ENCODE data around the gene GRID2. TPM values are rescaled to one million over a fixed set of nuclear protein-coding genes. Genes with fewer than 3 reads are reported as not detected.

The GRID2 gene
- total and polyA plus RNA-seq, 9 of the 15 experiments (the other 6 are each of a cell fraction or from before 2014, with no cell fraction given), result 0.04 TPM; not detected in 7

DNA sequence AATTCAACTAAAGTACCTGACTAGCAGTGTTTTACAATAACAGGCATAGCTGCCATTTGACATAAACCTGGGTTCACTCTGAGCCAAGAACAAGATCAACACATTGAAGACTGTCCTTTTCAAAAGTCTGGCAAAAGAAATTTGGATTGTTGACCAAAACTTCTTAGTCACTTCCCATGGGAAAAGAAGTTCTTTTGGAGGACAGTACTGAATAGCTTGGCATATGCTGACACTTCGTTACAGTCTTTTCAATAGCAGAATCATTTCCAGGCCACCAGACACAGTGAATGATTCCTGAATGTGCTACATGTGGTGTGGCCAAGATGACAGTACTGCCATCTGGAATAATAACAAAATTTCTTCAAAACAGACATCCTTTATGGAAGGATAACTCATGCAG lies 560.3 kb downstream of the GRID2 start:
- no peak overlapping the region for H3K9ac ChIP-seq (ENCODE audit: insufficient read depth in 1 of 2, low read depth in 2 of 2, low read length in 2 of 2)
- no peaks in the 10 kb centered on the region for H3K79me2 ChIP-seq (ENCODE audit: control insufficient read depth, insufficient read depth, low read length)
- no peak for ATAC-seq
- no peak overlapping the region for H3K4me2 ChIP-seq (ENCODE audit: insufficient read depth, low read length)
- TF ChIP-seq ZNF212 (CRISPR knock-in tag; IDR thresholded peaks at IDR 0.05) (no peak), RBM25 (IDR thresholded peaks at IDR 0.05; ENCODE audit: low read depth, low read length, severe bottlenecking) (no peak), SIN3A (IDR thresholded peaks at IDR 0.05; ENCODE audit: borderline replicate concordance in 2 of 2, control insufficient read depth in 1 of 2, low read depth in 2 of 2, low read length in 2 of 2) (no peak), ZNF408 (CRISPR knock-in tag; IDR thresholded peaks at IDR 0.05; ENCODE audit: low read depth) (no peak), ARHGAP35 (IDR thresholded peaks at IDR 0.05; ENCODE audit: partially characterized antibody) (no peak), GATAD2A (IDR thresholded peaks at IDR 0.05) (no peak), POLR2AphosphoS5 (IDR thresholded peaks at IDR 0.05; ENCODE audit: control insufficient read depth, insufficient read depth, low read depth, low read length) (no peak), ZNF717 (CRISPR knock-in tag; IDR thresholded peaks at IDR 0.05) (no peak), TEAD4 (IDR thresholded peaks at IDR 0.05; ENCODE audit: low read length) (no peak), TEAD4 (CRISPR knock-in tag; IDR thresholded peaks at IDR 0.05; ENCODE audit: borderline replicate concordance) (no peak), GABPB1 (CRISPR knock-in tag; IDR thresholded peaks at IDR 0.05) (no peak), ZFX (CRISPR knock-in tag; IDR thresholded peaks at IDR 0.05) (no peak), GTF2A2 (tag; IDR thresholded peaks at IDR 0.05) (no peak), ARID1B (IDR thresholded peaks at IDR 0.05) (no peak)
- TF ChIP-seq, protein P1, sequence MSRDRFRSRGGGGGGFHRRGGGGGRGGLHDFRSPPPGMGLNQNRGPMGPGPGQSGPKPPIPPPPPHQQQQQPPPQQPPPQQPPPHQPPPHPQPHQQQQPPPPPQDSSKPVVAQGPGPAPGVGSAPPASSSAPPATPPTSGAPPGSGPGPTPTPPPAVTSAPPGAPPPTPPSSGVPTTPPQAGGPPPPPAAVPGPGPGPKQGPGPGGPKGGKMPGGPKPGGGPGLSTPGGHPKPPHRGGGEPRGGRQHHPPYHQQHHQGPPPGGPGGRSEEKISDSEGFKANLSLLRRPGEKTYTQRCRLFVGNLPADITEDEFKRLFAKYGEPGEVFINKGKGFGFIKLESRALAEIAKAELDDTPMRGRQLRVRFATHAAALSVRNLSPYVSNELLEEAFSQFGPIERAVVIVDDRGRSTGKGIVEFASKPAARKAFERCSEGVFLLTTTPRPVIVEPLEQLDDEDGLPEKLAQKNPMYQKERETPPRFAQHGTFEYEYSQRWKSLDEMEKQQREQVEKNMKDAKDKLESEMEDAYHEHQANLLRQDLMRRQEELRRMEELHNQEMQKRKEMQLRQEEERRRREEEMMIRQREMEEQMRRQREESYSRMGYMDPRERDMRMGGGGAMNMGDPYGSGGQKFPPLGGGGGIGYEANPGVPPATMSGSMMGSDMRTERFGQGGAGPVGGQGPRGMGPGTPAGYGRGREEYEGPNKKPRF (IDR thresholded peaks at IDR 0.05; ENCODE audit: low read depth, low read length), result no peak
- TF ChIP-seq, protein P2, sequence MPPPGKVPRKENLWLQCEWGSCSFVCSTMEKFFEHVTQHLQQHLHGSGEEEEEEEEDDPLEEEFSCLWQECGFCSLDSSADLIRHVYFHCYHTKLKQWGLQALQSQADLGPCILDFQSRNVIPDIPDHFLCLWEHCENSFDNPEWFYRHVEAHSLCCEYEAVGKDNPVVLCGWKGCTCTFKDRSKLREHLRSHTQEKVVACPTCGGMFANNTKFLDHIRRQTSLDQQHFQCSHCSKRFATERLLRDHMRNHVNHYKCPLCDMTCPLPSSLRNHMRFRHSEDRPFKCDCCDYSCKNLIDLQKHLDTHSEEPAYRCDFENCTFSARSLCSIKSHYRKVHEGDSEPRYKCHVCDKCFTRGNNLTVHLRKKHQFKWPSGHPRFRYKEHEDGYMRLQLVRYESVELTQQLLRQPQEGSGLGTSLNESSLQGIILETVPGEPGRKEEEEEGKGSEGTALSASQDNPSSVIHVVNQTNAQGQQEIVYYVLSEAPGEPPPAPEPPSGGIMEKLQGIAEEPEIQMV (tag; conservative IDR thresholded peaks at IDR 0.05; ENCODE audit: low read depth), result no peak
- TF ChIP-seq, protein P3, sequence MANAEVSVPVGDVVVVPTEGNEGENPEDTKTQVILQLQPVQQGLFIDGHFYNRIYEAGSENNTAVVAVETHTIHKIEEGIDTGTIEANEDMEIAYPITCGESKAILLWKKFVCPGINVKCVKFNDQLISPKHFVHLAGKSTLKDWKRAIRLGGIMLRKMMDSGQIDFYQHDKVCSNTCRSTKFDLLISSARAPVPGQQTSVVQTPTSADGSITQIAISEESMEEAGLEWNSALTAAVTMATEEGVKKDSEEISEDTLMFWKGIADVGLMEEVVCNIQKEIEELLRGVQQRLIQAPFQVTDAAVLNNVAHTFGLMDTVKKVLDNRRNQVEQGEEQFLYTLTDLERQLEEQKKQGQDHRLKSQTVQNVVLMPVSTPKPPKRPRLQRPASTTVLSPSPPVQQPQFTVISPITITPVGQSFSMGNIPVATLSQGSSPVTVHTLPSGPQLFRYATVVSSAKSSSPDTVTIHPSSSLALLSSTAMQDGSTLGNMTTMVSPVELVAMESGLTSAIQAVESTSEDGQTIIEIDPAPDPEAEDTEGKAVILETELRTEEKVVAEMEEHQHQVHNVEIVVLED (CRISPR knock-in tag; IDR thresholded peaks at IDR 0.05), result no peak
- H3K27me3 ChIP-seq (ENCODE audit: control insufficient read depth in 2 of 2, insufficient read depth in 2 of 2, low read length in 2 of 2), result no peaks in the 10 kb centered on the region
- H3K9me1 ChIP-seq (ENCODE audit: control insufficient read depth, insufficient read depth, low read length), result no peaks in the 10 kb centered on the region
- no peak overlapping the region for H3K27ac ChIP-seq (ENCODE audit: extremely low read depth, low read depth, low read length)
- 0% methylated on average over 1 of the region's 1 CpG for WGBS (ENCODE audit: insufficient coverage, low coverage, missing lambda C conversion rate)
- no TSS peak for BruUV-seq (replicated peaks)
- ChIA-PET POLR2A (no interaction called here), CTCF (ENCODE audit: low intra/inter-chr PET ratio) (no interaction called here)
- no peak for FAIRE-seq
- in situ Hi-C loops (cut with MboI) (no loop called here), intact Hi-C loops (cut with micrococcal nuclease) (no loop called here)
- H4K20me1 ChIP-seq (replicated peaks; ENCODE audit: control insufficient read depth, insufficient read depth, low read length), result no peaks in the 10 kb centered on the region
- no peaks in the 10 kb centered on the region for H3K4me1 ChIP-seq (replicated peaks in 1 of 2; ENCODE audit: control insufficient read depth in 2 of 2, insufficient read depth in 2 of 2, low read length in 2 of 2)
- H2AFZ ChIP-seq (ENCODE audit: low read depth, low read length), result no peak overlapping the region
- H3K9me3 ChIP-seq (replicated peaks; ENCODE audit: control insufficient read depth, insufficient read depth, low read depth, low read length), result 0 out of 2 replicates have a peak, but pooled peaks cover 1% of the 10 kb centered on the region
- H3K4me3 ChIP-seq, result no peak overlapping the region
- no peak for DNase-seq (ENCODE audit: extremely low read depth in 1 of 4, low spot score in 3 of 4)
- H3K36me3 ChIP-seq (ENCODE audit: control insufficient read depth, insufficient read depth, low read length), result no peaks in the 10 kb centered on the region
